K562 (cell line): ENCODE results near the gene TAF11. TPM values are rescaled to one million over a fixed set of nuclear protein-coding genes. Genes with fewer than 3 reads are reported as not detected.

Experiments used
- ADNP ChIP-seq: fragments of 200-800 bp; sonication (Bioruptor generic); IDR thresholded peaks from 2 replicates; pipeline ENCODE4 v1.6.1; 2016; ENCODE audit warnings: missing genetic modification characterization, missing compliant biosample characterization
- CHD2 ChIP-seq: IDR thresholded peaks from 2 replicates; pipeline ENCODE4 v1.6.1; 2011; ENCODE audit warnings: low read depth, low read length
- CTBP1 ChIP-seq: fragments of 450-650 bp; IDR thresholded peaks from 2 replicates; pipeline ENCODE4 v1.6.1; 2016; ENCODE audit warnings: borderline replicate concordance
- FOXO4 ChIP-seq: fragments of 450-650 bp; formaldehyde crosslinking; IDR thresholded peaks from 2 replicates; pipeline ENCODE4 v1.4.0; 2020; ENCODE audit warnings: mild to moderate bottlenecking, moderate library complexity
- NONO ChIP-seq, 2 experiments: fragments of 200-400 bp in 1 of 2; fragments of 450-650 bp in 1 of 2; formaldehyde crosslinking in 1 of 2; IDR thresholded peaks; 2 replicates each; pipeline ENCODE4 v1.6.1; 2017; ENCODE audit warnings: low read depth in 2 of 2, mild to moderate bottlenecking in 2 of 2, moderate library complexity in 2 of 2, low read length in 1 of 2
- RAD21 ChIP-seq, 2 experiments: fragments of 250-450 bp in 1 of 2; fragments of 450-650 bp in 1 of 2; sonication (Bioruptor Pico) in 1 of 2; formaldehyde crosslinking in 1 of 2; IDR thresholded peaks in 1 of 2; conservative IDR thresholded peaks in 1 of 2; 2 replicates each; pipeline versions ENCODE4 v1.4.0 to v1.8.0; 2020 to 2022; ENCODE audit warnings: mild to moderate bottlenecking in 2 of 2, moderate library complexity in 1 of 2
- SMAD2 ChIP-seq: fragments of 150-350 bp; IDR thresholded peaks from 2 replicates; pipeline ENCODE4 v1.6.1; 2014; ENCODE audit warnings: low read depth, mild to moderate bottlenecking, low read length
- SMARCA4 ChIP-seq: fragments of 450-650 bp; IDR thresholded peaks from 2 replicates; pipeline ENCODE4 v1.6.1; 2016
- SPI1 ChIP-seq: IDR thresholded peaks from 2 replicates; pipeline ENCODE4 v1.6.1; 2011; ENCODE audit warnings: low read depth, low read length, control low read depth, borderline replicate concordance
- STAT5B ChIP-seq: fragments of 250-450 bp; sonication (Bioruptor Pico); IDR thresholded peaks from 2 replicates; pipeline ENCODE4 v1.8.0; 2021; ENCODE audit warnings: mild to moderate bottlenecking, inconsistent platforms
- XRCC4 ChIP-seq: IDR thresholded peaks from one replicate; pipeline ENCODE4 v1.6.1; 2011; ENCODE audit not compliant: insufficient read depth, insufficient read length; ENCODE audit errors: extremely low read depth
- ZBTB2 ChIP-seq: fragments of 450-650 bp; IDR thresholded peaks from 2 replicates; pipeline ENCODE4 v1.6.1; 2016; ENCODE audit warnings: antibody characterized with exemption
- ZC3H4 ChIP-seq: sonication (generic); formaldehyde crosslinking; IDR thresholded peaks from 2 replicates; pipeline ENCODE4 v1.9.0; 2021; ENCODE audit warnings: missing genetic modification reagents, borderline replicate concordance
- ZNF316 ChIP-seq: fragments of 450-650 bp; IDR thresholded peaks from 2 replicates; pipeline ENCODE4 v1.6.1; 2016
- ZNF444 ChIP-seq: fragments of 250-450 bp; sonication (Bioruptor Pico); IDR thresholded peaks from 2 replicates; pipeline ENCODE4 v1.4.0; 2020; ENCODE audit warnings: mild to moderate bottlenecking, moderate library complexity
- polyA plus RNA-seq, 8 experiments: library from polyadenylated mRNA; depleted of rRNA in 4 of 8; stranded (reverse) in 5 of 8; unstranded in 3 of 8; fragments of >200 nt; fragmentation: Nextera tagmentation in 2 of 8; fragmentation: Illumina TruSeq in 1 of 8; extraction: Ambion mirVana in 2 of 8; extraction: Trizol in 1 of 8; gene quantifications; 2 replicates each; pipeline versions ENCODE4 v1.2.1 to v1.2.3, GENCODE V29; 2011 to 2014; ENCODE audit warnings: inconsistent platforms in 1 of 8, missing spikeins in 1 of 8
- total RNA-seq, 7 experiments: library from RNA; depleted of rRNA in 6 of 7; stranded (reverse); fragments of >200 nt in 6 of 7; fragmentation: Illumina TruSeq in 2 of 7; extraction: Trizol in 2 of 7; gene quantifications; 2 replicates each; pipeline versions ENCODE4 v1.2.1 to v1.2.3, GENCODE V29; 2011 to 2021; ENCODE audit warnings: low replicate concordance in 1 of 7
- TF ChIP-seq, protein P1 (sequence below): fragments of 450-650 bp; formaldehyde crosslinking; IDR thresholded peaks from 2 replicates; pipeline ENCODE4 v1.4.0; 2022; ENCODE audit warnings: mild to moderate bottlenecking, moderate library complexity
- TF ChIP-seq, protein P2 (sequence below): fragments of 450-650 bp; IDR thresholded peaks from 2 replicates; pipeline ENCODE4 v1.6.1; 2018; ENCODE audit not compliant: partially characterized antibody
- TF ChIP-seq, protein P3 (sequence below): fragments of 250-450 bp; sonication (Bioruptor Pico); IDR thresholded peaks from 2 replicates; pipeline ENCODE4 v1.4.0; 2020; ENCODE audit warnings: mild to moderate bottlenecking

TAF11 gene
- total and polyA plus RNA-seq, 9 of the 15 experiments (the other 6 are each of a cell fraction or from before 2014, with no cell fraction given): 40.9 to 91.9 (median 71.9) TPM

- TF ChIP-seq CTBP1: peak; percentile 23; the same call in 1 of the 2 replicates
- TF ChIP-seq SMARCA4: no peak
- no peak for TF ChIP-seq FOXO4
- TF ChIP-seq STAT5B: no peak
- TF ChIP-seq ZBTB2: no peak
- TF ChIP-seq RAD21 (CRISPR knock-in tag; conservative IDR thresholded peaks at IDR 0.05 in 1 of 2, IDR thresholded peaks at IDR 0.05 in 1 of 2): no peak
- TF ChIP-seq SMAD2: no peak
- no peak for TF ChIP-seq XRCC4
- no peak for TF ChIP-seq NONO (IDR thresholded peaks at IDR 0.05; ENCODE audit: low read depth in 2 of 2, low read length in 1 of 2)
- no peak for TF ChIP-seq ZNF444 (CRISPR knock-in tag)
- TF ChIP-seq, protein P1, sequence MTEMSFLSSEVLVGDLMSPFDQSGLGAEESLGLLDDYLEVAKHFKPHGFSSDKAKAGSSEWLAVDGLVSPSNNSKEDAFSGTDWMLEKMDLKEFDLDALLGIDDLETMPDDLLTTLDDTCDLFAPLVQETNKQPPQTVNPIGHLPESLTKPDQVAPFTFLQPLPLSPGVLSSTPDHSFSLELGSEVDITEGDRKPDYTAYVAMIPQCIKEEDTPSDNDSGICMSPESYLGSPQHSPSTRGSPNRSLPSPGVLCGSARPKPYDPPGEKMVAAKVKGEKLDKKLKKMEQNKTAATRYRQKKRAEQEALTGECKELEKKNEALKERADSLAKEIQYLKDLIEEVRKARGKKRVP (CRISPR knock-in tag): no peak
- peak; percentile 97 for TF ChIP-seq ZNF316
- TF ChIP-seq ZC3H4 (CRISPR knock-in tag): no peak
- no peak for TF ChIP-seq SPI1
- TF ChIP-seq, protein P2, sequence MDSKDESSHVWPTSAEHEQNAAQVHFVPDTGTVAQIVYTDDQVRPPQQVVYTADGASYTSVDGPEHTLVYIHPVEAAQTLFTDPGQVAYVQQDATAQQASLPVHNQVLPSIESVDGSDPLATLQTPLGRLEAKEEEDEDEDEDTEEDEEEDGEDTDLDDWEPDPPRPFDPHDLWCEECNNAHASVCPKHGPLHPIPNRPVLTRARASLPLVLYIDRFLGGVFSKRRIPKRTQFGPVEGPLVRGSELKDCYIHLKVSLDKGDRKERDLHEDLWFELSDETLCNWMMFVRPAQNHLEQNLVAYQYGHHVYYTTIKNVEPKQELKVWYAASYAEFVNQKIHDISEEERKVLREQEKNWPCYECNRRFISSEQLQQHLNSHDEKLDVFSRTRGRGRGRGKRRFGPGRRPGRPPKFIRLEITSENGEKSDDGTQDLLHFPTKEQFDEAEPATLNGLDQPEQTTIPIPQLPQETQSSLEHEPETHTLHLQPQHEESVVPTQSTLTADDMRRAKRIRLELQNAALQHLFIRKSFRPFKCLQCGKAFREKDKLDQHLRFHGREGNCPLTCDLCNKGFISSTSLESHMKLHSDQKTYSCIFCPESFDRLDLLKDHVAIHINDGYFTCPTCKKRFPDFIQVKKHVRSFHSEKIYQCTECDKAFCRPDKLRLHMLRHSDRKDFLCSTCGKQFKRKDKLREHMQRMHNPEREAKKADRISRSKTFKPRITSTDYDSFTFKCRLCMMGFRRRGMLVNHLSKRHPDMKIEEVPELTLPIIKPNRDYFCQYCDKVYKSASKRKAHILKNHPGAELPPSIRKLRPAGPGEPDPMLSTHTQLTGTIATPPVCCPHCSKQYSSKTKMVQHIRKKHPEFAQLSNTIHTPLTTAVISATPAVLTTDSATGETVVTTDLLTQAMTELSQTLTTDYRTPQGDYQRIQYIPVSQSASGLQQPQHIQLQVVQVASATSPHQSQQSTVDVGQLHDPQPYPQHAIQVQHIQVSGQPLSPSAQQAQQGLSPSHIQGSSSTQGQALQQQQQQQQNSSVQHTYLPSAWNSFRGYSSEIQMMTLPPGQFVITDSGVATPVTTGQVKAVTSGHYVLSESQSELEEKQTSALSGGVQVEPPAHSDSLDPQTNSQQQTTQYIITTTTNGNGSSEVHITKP: no peak
- no peak for TF ChIP-seq CHD2
- TF ChIP-seq, protein P3, sequence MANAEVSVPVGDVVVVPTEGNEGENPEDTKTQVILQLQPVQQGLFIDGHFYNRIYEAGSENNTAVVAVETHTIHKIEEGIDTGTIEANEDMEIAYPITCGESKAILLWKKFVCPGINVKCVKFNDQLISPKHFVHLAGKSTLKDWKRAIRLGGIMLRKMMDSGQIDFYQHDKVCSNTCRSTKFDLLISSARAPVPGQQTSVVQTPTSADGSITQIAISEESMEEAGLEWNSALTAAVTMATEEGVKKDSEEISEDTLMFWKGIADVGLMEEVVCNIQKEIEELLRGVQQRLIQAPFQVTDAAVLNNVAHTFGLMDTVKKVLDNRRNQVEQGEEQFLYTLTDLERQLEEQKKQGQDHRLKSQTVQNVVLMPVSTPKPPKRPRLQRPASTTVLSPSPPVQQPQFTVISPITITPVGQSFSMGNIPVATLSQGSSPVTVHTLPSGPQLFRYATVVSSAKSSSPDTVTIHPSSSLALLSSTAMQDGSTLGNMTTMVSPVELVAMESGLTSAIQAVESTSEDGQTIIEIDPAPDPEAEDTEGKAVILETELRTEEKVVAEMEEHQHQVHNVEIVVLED (CRISPR knock-in tag): no peak
- no peak for TF ChIP-seq ADNP (tag)
Measured at GRCh38 chr6:34839666-34840352, 48.0 kb downstream of the TAF11 start (continued).
